ENCODE measurements around the gene CAMTA1. TPM values are rescaled to one million over a fixed set of nuclear protein-coding genes. Genes with fewer than 3 reads are reported as not detected.
A peak's percentile ranks its signal among the peaks of the same experiment; 100 is the strongest.

Gene CAMTA1
- total RNA-seq, 6 donors from 2014 or later: 38.8 to 74.0 (median 46.1) TPM

DNA sequence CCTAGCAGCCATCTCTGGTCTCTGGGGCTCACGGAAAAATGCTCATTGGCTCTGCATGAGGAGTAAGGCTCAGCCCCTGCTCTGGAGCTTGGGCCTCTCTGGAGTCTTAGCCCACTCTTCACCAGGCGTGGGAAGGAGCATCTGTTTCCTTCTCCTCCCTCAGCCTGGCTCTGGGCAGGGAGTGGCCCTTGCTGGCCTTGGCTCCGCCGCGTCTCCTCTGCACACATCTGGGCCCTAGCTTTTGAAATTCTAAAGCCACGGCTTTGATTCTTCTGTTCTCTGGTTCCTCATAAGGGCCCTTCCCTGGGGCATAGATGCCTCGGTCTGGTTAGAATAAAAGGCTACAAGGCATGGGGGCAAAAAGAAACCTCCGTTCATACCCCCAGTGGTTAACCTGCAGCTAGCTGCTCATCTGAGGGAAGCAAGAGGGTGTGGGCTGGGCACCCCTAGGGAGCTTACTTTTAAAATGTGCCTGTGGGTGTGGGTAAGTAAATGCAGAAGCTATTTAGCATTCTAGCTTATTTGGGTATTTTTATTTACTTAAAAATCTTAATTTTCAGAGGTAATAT, 145.6 kb downstream of the CAMTA1 start:
- DNase-seq (no peak), ATAC-seq (ENCODE audit: low FRiP score in 2 of 2) (no peak)
- Histone ChIP-seq H3K36me3 (no peaks in the 10 kb centered on the region), H3K4me3 (no peak overlapping the region), H3K27me3 (peaks cover 0 to 3% (median 0%) of the 10 kb centered on the region in 4 donors), H3K27ac (no peak overlapping the region), H3K9me3 (no peaks in the 10 kb centered on the region), H3K4me1 (no peaks in the 10 kb centered on the region)
- WGBS, 2 donors: 72 to 82% methylated on average over 8 of the region's 8 CpGs
- TF ChIP-seq EP300 (IDR thresholded peaks at IDR 0.05) (no peak), CTCF (IDR thresholded peaks at IDR 0.05) (no peak), POLR2A (IDR thresholded peaks at IDR 0.05) (no peak), POLR2AphosphoS5 (IDR thresholded peaks at IDR 0.05) (no peak)

DNA sequence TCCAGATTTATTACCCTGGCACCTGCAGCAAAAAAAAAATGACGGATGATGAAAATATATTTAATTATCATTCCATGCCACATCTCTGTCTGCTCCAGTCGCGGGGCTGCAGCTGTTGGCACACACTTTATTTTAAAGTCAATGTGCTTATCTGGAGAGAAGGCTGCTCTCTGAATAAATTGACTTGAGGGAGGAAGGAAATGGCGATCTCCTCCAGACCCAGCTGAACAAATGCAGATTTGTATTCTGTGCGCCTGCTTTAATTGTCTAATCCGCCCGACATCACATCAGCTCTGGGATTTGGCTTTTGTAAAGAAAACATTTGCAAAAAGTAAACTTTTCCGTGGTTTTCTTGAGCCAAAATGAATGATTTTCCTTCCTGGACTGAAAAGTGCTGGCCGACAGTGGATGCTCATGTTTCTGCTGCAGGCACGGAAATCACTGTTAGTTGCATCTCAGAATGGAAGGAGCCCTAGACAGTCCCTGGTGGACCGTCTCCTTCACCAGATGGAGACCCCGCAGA, 150.2 kb downstream of the CAMTA1 start:
- H3K9me3 ChIP-seq: no peaks in the 10 kb centered on the region
- no peak overlapping the region for H3K27ac ChIP-seq
- H3K36me3 ChIP-seq: no peaks in the 10 kb centered on the region
- no peak for TF ChIP-seq CTCF (IDR thresholded peaks at IDR 0.05)
- peaks cover 0 to 3% (median 0%) of the 10 kb centered on the region in 4 donors for H3K27me3 ChIP-seq
- H3K4me3 ChIP-seq: peak overlapping the region in 1 of 4 donors; percentile 5
- WGBS, 2 donors: 16 to 23% methylated on average over 10 to 12 of the region's 12 CpGs
- DNase-seq: no peak
- no peaks in the 10 kb centered on the region for H3K4me1 ChIP-seq
- peak in 1 of 2 donors; percentile 38 for ATAC-seq (ENCODE audit: low FRiP score in 2 of 2)

- TF ChIP-seq POLR2A (IDR thresholded peaks at IDR 0.05): no peak
- no peak for TF ChIP-seq POLR2AphosphoS5 (IDR thresholded peaks at IDR 0.05)
- TF ChIP-seq EP300 (IDR thresholded peaks at IDR 0.05): no peak
- no peak for TF ChIP-seq CTCF (IDR thresholded peaks at IDR 0.05)
- whole genome bisulfite sequencing, 2 donors: 28 to 42% methylated on average over 8 of the region's 8 CpGs
- Histone ChIP-seq H3K9me3 (no peaks in the 10 kb centered on the region), H3K27ac (no peak overlapping the region), H3K4me1 (no peaks in the 10 kb centered on the region), H3K36me3 (no peaks in the 10 kb centered on the region), H3K4me3 (peak overlapping the region in 1 of 4 donors; percentile 5), H3K27me3 (peaks cover 0 to 3% (median 0%) of the 10 kb centered on the region in 4 donors)
- ATAC-seq (ENCODE audit: low FRiP score in 2 of 2) (no peak), DNase-seq (no peak)
These were observed 150.8 kb downstream of the CAMTA1 start for GRCh38 chr1:6935911-6936690.

GRCh38 chr1:6937048-6937447, 151.8 kb downstream of the CAMTA1 start:
- peaks cover 0 to 3% (median 0%) of the 10 kb centered on the region in 4 donors for H3K27me3 ChIP-seq
- TF ChIP-seq EP300 (IDR thresholded peaks at IDR 0.05) (no peak), CTCF (IDR thresholded peaks at IDR 0.05) (no peak)
- H3K27ac ChIP-seq: no peak overlapping the region
- H3K36me3 ChIP-seq: no peaks in the 10 kb centered on the region
- 84 to 85% methylated on average over 3 of the region's 3 CpGs for WGBS, 2 donors
- ATAC-seq (ENCODE audit: low FRiP score in 2 of 2) (no peak), DNase-seq (no peak)
- no peaks in the 10 kb centered on the region for H3K9me3 ChIP-seq
- H3K4me1 ChIP-seq: no peaks in the 10 kb centered on the region
- no peak overlapping the region for H3K4me3 ChIP-seq

All from upper lobe of left lung (tissue), 6 donors.